ENCODE data around the gene SLC7A5. TPM values are rescaled to one million over a fixed set of nuclear protein-coding genes. Genes with fewer than 3 reads are reported as not detected.
"Not testable (repeated sequence)": the region's sequence is repeated elsewhere in the genome, so short reads cannot be mapped to it uniquely, and the experiment has no call there.

SLC7A5 gene
- total RNA-seq, 2 experiments from 2014 or later: 178 to 187 TPM

DNA sequence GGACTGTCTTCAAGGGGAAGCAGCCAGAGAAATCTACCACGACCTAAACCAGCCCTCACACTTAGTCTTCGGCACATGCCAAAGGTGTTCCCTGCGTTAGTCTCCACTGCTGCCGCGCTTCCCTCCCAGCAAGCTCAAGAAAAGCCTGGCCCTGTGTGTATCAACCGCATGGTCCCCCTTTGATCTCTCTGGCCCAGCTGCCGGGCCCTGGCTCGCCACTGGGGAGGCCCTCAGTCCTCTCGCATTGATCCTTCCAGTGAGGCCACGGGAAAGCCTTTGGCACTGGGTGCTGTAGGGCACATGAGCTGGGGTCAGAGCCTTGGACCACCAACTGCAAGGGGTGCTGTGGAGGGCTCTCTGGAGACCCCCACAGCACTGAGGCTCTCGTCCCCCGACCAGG is 74.0 kb downstream of the SLC7A5 start:
- no peak for DNase-seq
- peaks cover 3% of the 10 kb centered on the region for H3K27me3 Mint-ChIP-seq
- H3K27ac Mint-ChIP-seq: no peak overlapping the region
- no peaks in the 10 kb centered on the region for H3K9me3 Mint-ChIP-seq
- no peaks in the 10 kb centered on the region for H3K4me1 Mint-ChIP-seq
- POLR2A ChIA-PET: no interaction called here
- CTCF ChIA-PET: interaction anchor here (2.1 kb wide), 1 partner anchor 15 kb away, joined by 7 read pairs; no protein-coding TSS in a partner anchor
- H3K4me3 Mint-ChIP-seq: no peak overlapping the region
- no peaks in the 10 kb centered on the region for H3K36me3 Mint-ChIP-seq (ENCODE audit: low read depth)

DNA sequence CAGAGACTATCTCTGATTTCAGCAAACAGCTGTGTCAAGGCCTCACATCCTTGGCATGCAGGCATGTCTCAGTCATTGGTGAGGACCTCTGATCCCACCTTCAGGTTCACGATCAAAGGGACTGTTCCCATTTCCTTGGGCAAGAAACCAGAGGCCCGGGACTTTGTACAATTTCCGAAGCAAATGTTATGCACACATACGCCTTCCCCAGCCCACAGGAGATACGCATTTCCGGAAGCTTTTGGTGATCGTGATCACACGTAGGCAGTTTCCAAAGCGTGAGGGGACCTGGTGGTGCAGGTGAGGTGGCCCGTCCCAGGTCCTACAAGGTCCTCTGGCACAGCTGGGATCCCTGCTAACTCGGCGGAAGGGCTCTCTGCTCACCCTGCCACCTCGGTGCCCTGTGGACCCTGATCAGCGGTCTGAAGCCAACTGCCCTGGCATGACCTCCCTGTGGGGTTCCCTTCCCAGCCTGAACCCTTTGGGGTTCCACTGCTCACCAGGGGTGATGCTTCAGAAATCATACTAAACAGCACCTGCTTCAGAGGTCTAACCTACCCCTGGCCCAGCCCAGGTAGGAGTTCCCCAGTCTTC is 74.7 kb downstream of the SLC7A5 start:
- H3K27ac Mint-ChIP-seq: no peak overlapping the region
- H3K36me3 Mint-ChIP-seq (ENCODE audit: low read depth): no peaks in the 10 kb centered on the region
- no peak overlapping the region for H3K4me3 Mint-ChIP-seq
- ChIA-PET CTCF (interaction anchor here (0.9 to 2.1 kb wide), 4 partner anchors 14 to 55 kb away, joined by 3 to 7 read pairs (median 4); no protein-coding TSS in a partner anchor), POLR2A (interaction anchor here (1.0 kb wide), 1 partner anchor 29 kb away, joined by 3 read pairs; the partner anchor contains the start of gene KLHDC4)
- no peaks in the 10 kb centered on the region for H3K9me3 Mint-ChIP-seq
- no peaks in the 10 kb centered on the region for H3K4me1 Mint-ChIP-seq
- DNase-seq: no peak
- peaks cover 3% of the 10 kb centered on the region for H3K27me3 Mint-ChIP-seq

DNA sequence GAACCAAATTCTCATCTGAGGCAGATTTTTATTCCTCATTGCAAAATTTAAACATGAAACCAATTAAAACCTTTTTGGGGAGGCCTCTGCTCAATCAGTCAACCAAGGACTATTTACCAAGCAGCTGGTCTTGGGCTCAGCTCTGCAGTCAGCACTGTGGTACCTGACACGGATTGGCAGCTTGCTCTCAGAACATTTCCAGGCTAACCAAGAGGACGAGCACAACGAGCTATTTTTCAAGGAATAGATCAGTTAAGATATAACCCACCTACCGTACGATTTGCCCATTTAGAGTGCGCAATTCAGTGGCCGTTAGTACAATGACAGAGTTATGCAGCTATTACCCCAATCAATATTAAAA is 77.1 kb downstream of the SLC7A5 start:
- ChIA-PET POLR2A (interaction anchor here (2.3 kb wide), 1 partner anchor 15 kb away, joined by 5 read pairs; no protein-coding TSS in a partner anchor), CTCF (interaction anchor here (0.8 to 1.6 kb wide), 3 partner anchors 11 to 79 kb away, joined by 3 to 4 read pairs (median 4); no protein-coding TSS in a partner anchor)
- Mint-ChIP-seq H3K27ac (no peak overlapping the region), H3K9me3 (no peaks in the 10 kb centered on the region), H3K27me3 (peaks cover 2% of the 10 kb centered on the region), H3K4me3 (no peak overlapping the region), H3K36me3 (ENCODE audit: low read depth) (no peaks in the 10 kb centered on the region), H3K4me1 (peaks cover 2% of the 10 kb centered on the region)
- DNase-seq: no peak

DNA sequence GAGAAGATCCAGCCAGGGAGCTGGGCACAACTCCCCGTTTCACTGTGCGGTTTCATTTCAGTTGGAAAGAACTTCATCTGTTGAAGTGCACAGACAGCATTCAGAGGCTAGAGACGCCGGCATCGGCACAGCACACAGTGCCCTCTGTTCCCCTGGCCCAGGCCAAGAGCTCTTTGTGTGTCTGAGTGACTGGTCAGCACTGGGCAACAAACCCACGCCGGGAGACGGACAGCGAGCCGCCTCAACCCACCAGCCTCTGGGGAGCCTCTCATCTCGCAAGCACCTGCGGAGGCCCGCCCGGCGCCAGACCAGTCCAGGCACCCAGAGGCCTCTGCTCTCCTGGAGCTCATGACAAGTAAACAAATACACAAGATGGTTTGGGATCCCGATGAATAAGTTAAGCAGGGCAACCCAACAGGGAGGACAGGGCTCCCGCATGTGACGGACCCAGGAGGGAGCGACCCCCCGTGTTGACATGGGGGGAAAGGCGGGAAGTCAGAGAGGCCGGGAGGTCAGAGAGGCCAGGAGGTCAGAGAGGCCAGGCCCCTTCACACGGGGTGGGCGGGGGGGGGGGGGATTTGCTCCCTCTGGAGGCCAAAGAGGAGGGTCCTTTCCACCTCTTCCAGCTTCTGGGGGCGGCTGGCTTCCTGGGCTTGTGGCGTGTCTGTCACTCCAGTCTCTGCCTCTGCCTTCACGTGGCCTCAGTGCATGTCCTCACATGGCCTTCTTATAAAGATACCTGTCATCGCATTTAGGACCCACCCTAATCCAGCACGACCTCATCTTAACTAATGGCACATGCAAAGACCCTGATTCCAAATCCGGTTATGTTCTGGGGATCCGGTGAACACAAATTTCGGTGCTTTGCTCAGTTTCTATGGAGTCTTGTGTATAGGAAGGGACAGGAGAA is 77.8 kb downstream of the SLC7A5 start:
- H3K27ac Mint-ChIP-seq: no peak overlapping the region
- peaks cover 2% of the 10 kb centered on the region for H3K4me1 Mint-ChIP-seq
- no peak for DNase-seq
- H3K4me3 Mint-ChIP-seq: no peak overlapping the region
- ChIA-PET POLR2A (interaction anchor here (2.3 kb wide), 1 partner anchor 15 kb away, joined by 5 read pairs; no protein-coding TSS in a partner anchor), CTCF (interaction anchor here (0.8 to 2.5 kb wide), 4 partner anchors 10 to 80 kb away, joined by 3 to 13 read pairs (median 4); no protein-coding TSS in a partner anchor)
- no peaks in the 10 kb centered on the region for H3K36me3 Mint-ChIP-seq (ENCODE audit: low read depth)
- H3K9me3 Mint-ChIP-seq: no peaks in the 10 kb centered on the region
- H3K27me3 Mint-ChIP-seq: peaks cover 2% of the 10 kb centered on the region

DNA sequence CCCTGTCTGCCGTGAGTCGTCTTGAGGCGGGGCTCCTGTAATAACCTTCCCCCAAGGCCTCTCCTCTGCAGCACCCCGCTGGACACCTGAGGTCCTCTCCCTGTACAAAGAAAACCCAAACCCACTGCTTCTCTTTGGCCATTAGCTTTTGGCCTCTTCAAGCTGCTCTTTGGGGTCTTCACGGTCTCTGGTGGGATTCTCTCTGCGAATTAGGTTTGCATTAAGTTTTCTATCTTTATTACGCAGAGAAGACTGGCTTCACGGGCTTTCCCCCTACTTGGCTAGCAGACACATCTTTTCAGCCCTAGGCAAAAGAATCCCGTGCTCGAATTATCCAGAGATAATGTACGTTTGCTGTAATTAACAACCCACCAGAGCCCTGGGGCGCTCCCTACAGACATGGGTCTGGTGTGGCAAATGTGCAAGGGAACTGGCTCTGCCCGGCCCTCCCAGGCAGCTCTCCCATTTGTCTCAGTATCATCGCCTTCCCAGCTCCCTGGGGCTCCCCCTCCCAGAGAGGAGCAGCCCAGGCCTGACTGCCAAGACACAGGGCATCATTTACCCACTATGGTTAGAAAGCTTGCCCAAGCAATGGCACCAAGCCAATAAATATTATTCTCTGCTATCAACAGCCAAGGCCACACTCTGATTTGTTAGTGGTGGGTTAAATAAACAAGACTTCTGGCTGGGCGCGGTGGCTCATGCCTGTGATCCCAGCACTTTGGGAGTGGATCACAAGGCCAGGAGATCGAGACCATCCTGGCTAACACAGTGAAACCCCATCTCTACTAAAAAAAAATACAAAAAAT is 78.8 kb downstream of the SLC7A5 start:
- Mint-ChIP-seq H3K36me3 (ENCODE audit: low read depth) (no peaks in the 10 kb centered on the region), H3K27ac (no peak overlapping the region), H3K4me1 (peaks cover 2% of the 10 kb centered on the region), H3K9me3 (no peaks in the 10 kb centered on the region), H3K4me3 (no peak overlapping the region), H3K27me3 (peaks cover 2% of the 10 kb centered on the region)
- ChIA-PET CTCF (interaction anchor here (1.1 to 2.5 kb wide), 2 partner anchors 10 to 12 kb away, joined by 3 to 13 read pairs; no protein-coding TSS in a partner anchor), POLR2A (interaction anchor here (1.4 to 2.3 kb wide), 2 partner anchors 10 to 16 kb away, joined by 4 to 5 read pairs; no protein-coding TSS in a partner anchor)
- no peak for DNase-seq

DNA sequence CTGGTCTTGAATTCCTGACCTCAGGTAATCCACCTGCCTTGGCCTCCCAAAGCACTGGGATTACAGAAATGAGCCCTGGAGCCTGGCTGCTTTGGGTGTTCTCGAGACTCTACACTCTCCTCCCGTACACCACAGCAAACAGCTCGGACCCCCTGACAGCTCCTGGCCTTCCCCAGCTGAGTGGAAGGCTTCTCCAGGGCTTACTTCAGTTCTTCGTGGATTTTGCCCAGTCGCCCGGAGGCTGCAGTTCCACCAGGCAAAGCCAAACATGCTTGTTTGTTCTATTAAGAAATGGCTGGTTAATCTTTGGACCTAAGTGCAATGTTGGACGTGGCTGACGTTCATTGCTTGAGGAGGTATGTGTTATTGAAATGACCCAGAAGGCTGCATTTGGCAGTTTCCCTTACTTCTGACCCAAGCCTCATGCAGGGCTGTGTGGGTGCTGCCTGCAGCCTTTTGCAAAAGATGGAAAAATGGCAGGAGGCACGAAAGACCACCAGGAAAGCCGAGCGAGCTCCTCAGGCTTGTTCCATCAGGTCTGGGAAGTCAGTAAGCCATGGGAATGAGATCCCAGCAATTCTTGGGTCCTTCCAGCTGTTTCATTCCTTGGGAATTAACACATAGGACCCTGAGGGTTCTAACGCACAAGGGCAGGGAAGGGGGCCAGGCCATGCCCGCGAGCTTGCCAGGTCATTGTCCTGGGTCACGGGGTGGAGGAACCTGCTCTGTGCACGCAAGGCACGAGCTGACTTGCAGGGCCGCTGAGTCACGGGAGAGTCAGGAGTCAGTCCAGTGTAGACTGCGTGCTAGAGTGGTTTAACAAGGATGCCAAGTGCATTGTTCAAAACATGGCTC is 79.6 kb downstream of the SLC7A5 start:
- POLR2A ChIA-PET: interaction anchor here (1.4 to 2.3 kb wide), 2 partner anchors 9 to 17 kb away, joined by 4 to 5 read pairs; no protein-coding TSS in a partner anchor

DNA sequence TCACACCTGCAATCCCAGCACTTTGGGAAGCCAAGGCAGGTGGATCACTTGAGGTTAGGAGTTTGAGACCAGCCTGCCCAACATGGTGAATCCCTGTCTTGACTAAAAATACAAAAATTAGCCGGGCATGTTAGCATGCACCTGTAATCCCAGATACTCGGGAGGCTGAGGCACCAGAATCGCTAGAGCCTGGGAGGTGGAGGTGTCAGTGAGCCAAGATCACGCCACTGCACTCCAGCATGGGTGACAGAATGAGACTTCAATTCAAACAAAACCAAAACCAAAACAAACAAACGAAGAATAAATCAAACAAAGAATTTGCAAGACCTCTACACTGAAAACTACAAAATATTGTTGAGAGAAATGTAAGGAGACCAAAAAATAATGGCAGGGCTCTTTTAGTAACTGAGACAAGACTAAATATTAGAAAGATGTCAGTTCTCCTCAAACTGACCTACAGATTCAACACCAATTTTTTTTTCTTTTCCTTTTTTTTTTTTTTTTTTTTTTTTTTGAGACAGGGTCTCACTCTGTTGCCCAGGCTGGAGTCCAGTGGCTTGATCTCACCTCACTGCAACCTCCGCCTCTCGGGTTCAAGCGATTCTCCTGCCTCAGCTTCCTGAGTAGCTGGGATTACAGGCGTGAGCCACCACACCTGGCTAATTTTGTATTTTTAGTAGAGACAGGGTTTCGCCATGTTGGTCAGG is 80.4 kb downstream of the SLC7A5 start:
- H3K9me3 Mint-ChIP-seq; POLR2A ChIA-PET; H3K4me1 Mint-ChIP-seq; H3K4me3 Mint-ChIP-seq; DNase-seq; H3K36me3 Mint-ChIP-seq (ENCODE audit: low read depth); H3K27ac Mint-ChIP-seq; H3K27me3 Mint-ChIP-seq: not testable (repeated sequence)
- CTCF ChIA-PET: interaction anchor here (1.2 to 2.5 kb wide), 3 partner anchors 8 to 83 kb away, joined by 4 to 13 read pairs (median 10); no protein-coding TSS in a partner anchor

More for the DNA sequence above, 79.6 kb downstream of the SLC7A5 start:
- CTCF ChIA-PET: interaction anchor here (1.1 to 2.5 kb wide), 3 partner anchors 9 to 82 kb away, joined by 3 to 13 read pairs (median 4); no protein-coding TSS in a partner anchor
- Mint-ChIP-seq H3K27ac (no peak overlapping the region), H3K4me3 (no peak overlapping the region), H3K4me1 (peaks cover 2% of the 10 kb centered on the region), H3K9me3 (no peaks in the 10 kb centered on the region), H3K36me3 (ENCODE audit: low read depth) (no peaks in the 10 kb centered on the region), H3K27me3 (peaks cover 2% of the 10 kb centered on the region)
- no peak for DNase-seq

DNA sequence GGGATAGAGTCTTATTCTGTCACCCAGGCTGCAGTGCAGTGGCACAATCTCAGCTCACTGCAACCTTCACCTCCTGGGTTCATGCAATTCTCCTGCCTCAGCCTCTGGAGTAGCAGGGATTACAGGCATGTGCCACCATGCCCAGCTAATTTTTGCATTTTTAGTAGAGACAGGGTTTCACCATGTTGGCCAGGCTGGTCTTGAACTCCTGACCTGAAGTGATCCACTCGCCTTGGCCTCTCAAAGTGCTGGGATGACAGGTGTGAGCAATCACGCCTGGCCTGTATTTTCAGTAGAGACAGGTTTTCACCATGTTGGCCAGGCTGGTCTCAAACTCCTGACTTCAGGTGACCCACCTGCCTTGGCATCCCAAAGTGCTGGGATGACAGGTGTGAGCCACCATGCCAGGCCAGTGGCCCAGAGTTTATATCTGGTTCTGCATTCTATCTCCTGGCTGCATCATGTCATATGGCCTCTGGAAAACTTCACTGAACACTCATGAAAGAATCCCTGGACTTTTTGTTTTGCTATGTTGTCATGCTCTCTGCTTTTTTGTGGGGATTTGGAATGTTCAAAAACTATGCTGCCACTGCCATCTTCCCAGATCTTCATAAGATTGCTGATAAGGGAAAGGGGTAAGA is 81.7 kb downstream of the SLC7A5 start:
- CTCF ChIA-PET: interaction anchor here (1.2 kb wide), 1 partner anchor 9 kb away, joined by 10 read pairs; no protein-coding TSS in a partner anchor
- H3K4me3 Mint-ChIP-seq; H3K36me3 Mint-ChIP-seq (ENCODE audit: low read depth); DNase-seq; H3K27ac Mint-ChIP-seq; H3K27me3 Mint-ChIP-seq; H3K9me3 Mint-ChIP-seq; POLR2A ChIA-PET; H3K4me1 Mint-ChIP-seq: not testable (repeated sequence)

DNA sequence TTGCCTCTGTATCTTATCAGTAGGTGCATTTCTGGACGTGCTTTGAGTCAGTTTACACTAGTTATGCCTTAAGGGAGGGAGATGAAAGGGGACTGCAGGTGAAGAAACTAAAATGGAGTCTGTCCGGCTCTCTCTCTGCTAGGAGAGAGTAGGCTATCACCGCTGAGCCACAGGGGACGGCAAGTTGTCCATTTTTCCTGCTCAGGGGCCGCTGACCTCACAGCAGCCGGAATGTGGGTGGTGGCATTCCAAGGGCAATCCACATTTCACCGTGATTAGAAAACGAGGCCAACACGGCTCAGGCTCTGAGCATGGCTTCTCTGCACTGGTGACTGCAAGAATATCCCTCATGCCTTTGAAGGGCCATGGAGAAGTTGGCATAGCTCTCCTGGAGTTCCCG is 84.5 kb downstream of the SLC7A5 start:
- Mint-ChIP-seq H3K27ac (no peak overlapping the region), H3K4me3 (no peak overlapping the region)
- POLR2A ChIA-PET: interaction anchor here (0.8 kb wide), 1 partner anchor 68 kb away, joined by 3 read pairs; no protein-coding TSS in a partner anchor

DNA sequence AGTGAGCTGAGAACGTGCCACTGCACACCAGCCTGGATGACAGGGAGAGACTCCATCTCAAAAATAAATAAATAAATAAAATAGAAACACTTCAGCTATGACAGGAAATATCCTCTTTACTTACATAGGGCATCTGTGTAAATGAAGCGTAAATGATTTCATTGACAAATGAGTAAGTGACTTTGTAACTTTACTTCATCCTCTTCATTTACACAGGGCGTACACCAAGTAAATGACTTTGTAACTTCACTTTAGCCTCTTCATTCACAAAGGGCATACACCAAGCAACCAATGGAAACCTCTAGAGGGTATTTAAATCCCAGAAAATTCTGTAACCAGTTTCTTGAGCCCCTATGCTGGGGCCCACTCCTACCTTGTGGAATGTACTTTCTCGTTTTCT is 87.3 kb downstream of the SLC7A5 start:
- Mint-ChIP-seq H3K36me3 (ENCODE audit: low read depth) (peaks cover 2% of the 10 kb centered on the region), H3K9me3 (no peaks in the 10 kb centered on the region)
- POLR2A ChIA-PET: interaction anchor here (2.0 to 5.3 kb wide), 3 partner anchors 16 to 86 kb away, joined by 10 to 187 read pairs (median 15); partner anchors contain the start of genes KLHDC4 and SLC7A5

More for the DNA sequence above, 84.5 kb downstream of the SLC7A5 start:
- no peaks in the 10 kb centered on the region for H3K9me3 Mint-ChIP-seq
- CTCF ChIA-PET: no interaction called here
- peaks cover 23% of the 10 kb centered on the region for H3K4me1 Mint-ChIP-seq
- peaks cover 3% of the 10 kb centered on the region for H3K27me3 Mint-ChIP-seq
- no peaks in the 10 kb centered on the region for H3K36me3 Mint-ChIP-seq (ENCODE audit: low read depth)
- DNase-seq: no peak

More for the DNA sequence above, 87.3 kb downstream of the SLC7A5 start:
- no peak overlapping the region for H3K4me3 Mint-ChIP-seq
- no peak for DNase-seq
- CTCF ChIA-PET: interaction anchor here (1.4 to 5.7 kb wide), 5 partner anchors 8 to 114 kb away, joined by 3 to 454 read pairs (median 13); partner anchors contain the start of genes KLHDC4 and SLC7A5
- H3K27me3 Mint-ChIP-seq: peaks cover 2% of the 10 kb centered on the region
- H3K27ac Mint-ChIP-seq: no peak overlapping the region
- peaks cover 47% of the 10 kb centered on the region for H3K4me1 Mint-ChIP-seq

All from activated CD4-positive, alpha-beta memory T cell treated with anti-CD3 and anti-CD28 coated beads, Interleukin-2, amount 10 ng/mL, durations not matched to agents 7 days and 5 days (primary cell).